ENCODE measurements around the gene RSPH1.

The RSPH1 gene

DNA sequence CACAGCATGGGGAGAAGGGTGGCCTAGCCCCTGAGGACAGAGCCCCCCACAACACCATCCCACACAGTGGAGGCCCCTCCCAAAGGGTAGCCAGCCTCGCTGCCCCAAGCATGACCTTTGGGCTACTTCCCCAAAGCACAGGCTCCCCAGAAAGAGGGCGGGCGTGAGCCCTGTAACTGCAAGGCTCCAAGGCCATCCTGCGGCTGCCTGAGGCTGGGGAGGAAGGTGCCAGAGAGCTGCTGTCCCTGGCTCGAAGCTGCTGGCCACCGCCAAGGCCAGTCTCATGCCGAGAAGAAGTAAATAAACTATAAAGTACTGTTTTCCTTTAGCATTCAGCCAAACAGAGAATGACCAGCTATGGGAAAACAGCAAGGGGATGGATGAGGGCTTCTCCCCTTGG, 64.8 kb downstream of the RSPH1 start:
- DNase-seq (ENCODE audit: low read depth in 1 of 2, low spot score in 1 of 2) = no peak

DNA sequence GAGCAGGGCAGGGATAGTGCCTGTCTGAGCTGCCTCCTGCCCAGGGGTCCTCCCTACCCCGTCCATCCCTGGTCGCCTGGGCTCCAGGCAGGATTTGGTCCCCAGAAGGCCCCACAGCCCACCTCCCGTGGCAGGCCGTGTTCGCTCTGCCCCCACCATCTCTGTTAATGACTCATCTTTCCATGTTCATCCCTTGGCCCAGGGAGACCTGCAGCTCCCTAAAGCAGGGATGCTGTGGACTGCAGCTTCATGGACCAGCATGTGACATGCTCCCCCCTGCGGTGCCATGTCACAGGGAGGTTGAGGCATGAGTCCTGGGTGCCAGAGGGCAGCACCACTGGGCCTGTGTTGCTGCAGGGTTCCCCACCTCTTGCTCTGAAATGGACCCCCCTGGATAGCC, 65.5 kb downstream of the RSPH1 start:
- DNase-seq (ENCODE audit: low read depth in 1 of 2, low spot score in 1 of 2) = no peak

DNA sequence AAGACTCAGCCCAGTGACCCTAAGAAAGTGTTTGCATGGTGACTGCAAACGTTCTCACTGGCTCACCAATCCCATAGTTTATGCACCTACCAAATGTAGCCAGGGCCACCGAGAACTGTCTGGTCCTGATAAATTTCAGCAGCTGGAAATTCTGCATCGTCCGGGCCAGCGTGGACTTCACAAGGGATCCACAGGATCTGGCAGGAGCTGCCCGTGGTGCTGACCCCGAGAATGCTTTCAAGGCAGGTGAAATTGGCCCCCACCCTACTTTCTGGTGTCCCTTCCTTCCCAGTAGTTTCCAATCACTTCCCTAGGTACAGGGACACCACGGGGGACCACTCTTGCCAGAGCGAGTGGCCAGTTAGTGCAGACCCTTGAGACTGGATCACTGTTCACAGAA, 66.2 kb downstream of the RSPH1 start:
- no peak for DNase-seq (ENCODE audit: low read depth in 1 of 2, low spot score in 1 of 2)

DNA sequence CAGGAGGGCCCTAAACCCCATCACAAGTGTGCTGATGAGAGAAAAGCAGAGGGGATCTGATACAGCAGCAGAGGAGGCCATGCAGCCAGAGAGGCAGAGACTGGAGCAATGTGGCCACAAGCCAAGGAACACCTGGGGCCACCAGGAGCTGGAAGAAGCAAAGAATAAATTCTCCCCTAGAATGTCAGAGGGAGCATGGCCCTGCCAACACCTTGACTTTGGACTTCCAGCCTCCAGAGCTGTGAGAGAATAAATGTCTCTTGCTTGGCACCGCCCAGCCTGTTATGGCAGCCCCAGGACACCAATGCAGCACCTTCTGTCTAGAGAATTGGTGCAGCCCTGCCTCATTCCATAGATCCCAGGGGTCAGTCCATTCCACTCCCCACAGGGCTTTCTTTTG, 67.0 kb downstream of the RSPH1 start:
- DNase-seq (ENCODE audit: low read depth in 1 of 2, low spot score in 1 of 2) = no peak

DNA sequence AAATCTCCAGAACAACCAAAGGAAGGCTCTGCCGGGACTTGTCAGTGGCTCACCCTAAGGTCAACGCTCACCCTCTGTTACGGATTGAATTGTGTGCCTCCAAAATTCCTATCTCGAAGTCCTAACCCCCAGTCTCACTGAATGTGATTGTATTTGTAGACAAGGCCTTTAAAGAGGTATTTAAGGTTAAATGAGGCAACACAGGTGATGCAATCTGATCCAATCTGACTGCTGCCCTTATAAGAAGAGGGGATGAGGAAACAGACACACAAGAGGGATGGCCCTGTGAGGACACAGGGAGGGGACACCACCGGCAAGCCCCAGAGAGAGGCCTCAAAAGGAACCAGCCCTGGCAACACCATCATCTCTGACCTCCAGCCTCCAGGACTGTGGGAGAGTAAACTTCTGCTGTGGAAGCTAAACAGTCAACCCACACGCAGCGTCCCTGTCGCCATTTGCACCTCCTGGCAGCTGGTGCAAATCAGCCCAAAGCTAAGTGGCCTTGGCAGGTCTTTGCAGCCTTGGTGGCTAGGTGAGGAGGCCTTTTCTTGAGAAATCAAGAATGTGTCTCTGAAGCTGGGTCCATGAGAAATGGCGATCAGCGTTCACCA, 68.1 kb downstream of the RSPH1 start:
- DNase-seq (ENCODE audit: low read depth in 1 of 2, low spot score in 1 of 2) = no peak

DNA sequence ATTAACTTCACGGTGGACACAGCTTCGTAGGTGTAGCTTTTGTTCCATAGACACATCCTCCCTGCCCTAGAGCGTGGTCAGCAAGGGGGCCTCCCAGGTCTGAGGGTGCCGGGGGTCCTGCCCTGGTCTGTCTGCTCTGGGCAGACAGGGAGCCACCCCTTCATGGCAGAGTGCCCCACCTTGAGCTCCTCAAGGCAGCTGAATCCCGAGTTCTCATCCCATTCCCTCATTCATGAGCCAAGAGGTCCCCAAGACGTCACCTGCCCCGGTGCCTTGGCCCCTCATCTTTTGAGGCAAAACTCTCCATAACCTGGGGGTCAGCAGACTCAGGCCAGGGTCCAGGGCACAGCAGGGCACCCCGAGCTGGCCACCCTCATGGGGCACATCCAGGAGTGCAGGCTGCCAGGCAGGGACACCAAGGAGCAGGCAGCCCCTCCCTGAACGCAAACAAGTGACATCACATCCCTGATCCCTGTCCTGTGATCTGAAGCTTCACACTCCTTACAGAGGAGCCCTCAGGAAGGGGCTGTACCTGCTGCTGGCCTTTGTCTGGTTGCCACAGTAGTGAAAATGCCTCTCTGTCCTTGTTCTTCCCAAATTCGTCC, 69.0 kb downstream of the RSPH1 start:
- no peak for DNase-seq (ENCODE audit: low read depth in 1 of 2, low spot score in 1 of 2)

DNA sequence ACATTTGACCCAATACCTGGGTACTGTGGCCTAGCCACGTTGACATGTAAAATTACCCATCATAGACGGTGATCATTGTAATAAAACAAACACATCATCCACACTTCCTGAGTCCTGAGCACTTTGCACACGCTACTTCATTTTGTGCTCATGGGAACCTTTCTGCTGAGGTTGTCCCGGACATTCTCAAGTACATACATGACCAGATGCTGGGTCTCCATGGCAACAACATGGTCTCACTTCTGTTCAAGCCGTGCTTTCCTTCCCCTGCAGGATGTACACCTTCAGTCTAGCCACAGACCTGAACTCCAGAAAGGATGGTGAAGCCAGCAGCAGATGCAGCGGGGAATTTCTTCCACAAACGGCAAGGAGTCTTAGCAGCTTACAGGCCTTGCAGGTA, 69.6 kb downstream of the RSPH1 start:
- DNase-seq (ENCODE audit: low read depth in 1 of 2, low spot score in 1 of 2) = no peak

DNA sequence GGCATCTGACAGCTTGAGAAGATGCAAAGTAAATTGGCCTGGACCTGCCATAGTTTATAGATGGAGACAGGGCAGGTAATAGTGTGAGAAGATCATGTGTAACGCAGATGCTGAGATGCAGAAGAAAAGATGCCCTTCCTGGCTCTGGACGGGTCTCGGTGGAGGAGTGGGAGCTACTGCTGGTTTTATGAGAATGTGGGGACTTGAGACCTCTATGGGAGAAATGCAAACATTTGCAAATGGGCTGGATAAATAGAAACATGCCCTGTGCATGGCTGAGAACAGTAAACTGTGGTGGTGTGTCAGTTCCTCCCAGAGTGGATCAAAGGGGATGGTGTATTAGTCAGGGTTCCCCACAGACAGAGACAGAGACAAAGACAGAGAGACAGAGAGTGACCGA, 70.4 kb downstream of the RSPH1 start:
- no peak for DNase-seq (ENCODE audit: low read depth in 1 of 2, low spot score in 1 of 2)

DNA sequence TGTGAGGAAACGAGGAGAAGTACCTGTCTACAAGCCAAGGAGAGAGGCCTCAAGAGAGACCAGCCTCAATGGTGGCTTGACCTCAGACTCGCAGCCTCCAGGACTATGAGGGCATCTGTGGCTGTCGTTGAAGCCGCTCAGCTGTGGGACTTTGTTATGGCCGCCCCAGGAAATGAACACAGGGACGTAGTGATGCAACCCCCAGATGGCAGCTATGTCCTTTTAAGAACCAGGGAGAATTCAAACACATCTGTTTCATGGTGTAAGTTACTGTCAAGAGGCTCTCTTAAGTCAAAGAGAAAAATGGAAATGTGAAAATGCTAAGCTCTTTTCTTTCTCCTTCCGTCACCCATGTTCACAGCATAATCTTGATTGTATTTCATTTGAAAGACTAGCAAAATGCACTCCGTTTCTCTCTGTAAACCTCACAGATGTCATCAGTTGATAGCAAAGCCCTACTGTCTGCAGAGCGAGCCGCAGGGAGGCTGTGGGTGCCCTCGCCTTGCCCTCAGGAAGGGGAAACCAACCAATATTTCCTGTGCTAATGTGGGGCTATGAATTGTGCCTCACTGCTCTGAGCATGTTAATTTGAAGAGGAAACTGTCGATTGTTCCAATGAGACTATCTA, 71.0 kb downstream of the RSPH1 start:
- DNase-seq (ENCODE audit: low read depth in 1 of 2, low spot score in 1 of 2) = peak in 1 of 2 donors; percentile 49

DNA sequence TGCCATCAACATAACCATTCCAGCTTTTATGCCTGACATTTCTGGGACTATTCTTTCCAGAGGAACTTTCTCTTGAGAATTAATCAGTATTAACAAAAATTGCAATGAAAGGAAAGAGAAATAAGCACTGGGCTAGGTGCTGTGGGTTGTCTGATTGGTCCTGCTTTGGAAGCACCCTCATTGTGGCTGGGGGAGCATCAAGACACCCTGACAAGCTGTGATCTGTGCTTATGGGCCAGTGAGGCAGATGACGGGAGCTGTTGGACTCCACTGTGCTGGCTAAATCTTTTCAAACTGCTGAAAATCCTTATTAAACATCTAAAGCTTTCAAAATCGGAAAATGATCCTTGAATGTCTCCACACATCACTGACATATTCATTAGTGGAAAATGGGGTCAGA, 72.3 kb downstream of the RSPH1 start:
- no peak for DNase-seq (ENCODE audit: low read depth in 1 of 2, low spot score in 1 of 2)

DNA sequence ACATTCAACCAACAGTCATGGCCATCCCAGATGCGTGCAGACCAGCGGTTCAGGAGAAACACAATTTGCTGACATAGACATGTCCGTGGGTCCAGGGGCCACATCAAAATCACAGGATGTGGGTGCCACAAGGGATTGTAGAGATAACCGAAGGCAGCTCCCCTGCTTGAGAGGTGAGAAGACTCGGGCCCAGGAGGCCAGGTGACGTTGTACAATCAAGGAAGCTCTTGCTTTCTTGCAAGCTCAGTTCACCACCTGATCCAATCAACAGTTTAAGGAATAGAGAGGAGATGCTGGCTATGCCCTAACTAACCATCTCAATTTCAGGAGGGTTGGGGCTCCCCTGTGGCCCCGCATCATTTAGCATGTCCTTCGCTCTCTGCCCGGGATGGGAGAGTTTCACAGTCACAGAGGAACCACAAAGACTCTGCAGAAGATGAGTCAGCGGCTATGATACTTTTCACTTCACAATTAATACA, 72.8 kb downstream of the RSPH1 start:
- DNase-seq (ENCODE audit: low read depth in 1 of 2, low spot score in 1 of 2) = no peak
